WERI-Rb-1 (cell line): ENCODE results near the gene CPAMD8.

ENCODE experiments used
- DNase-seq: peaks from one replicate; pipeline ENCODE4 v3.0.0-alpha.2; 2020
- H3K27ac ChIP-seq: fragments of 250-450 bp; sonication (Bioruptor Pico); 2 replicates; pipeline ENCODE4 v1.5.1; 2020; ENCODE audit warnings: mild to moderate bottlenecking, moderate library complexity
- H3K27me3 ChIP-seq: fragments of 250-450 bp; sonication (Bioruptor Pico); 2 replicates; pipeline ENCODE4 v1.5.1; 2021; ENCODE audit warnings: mild to moderate bottlenecking, low read depth, moderate library complexity; ENCODE audit not compliant: insufficient read depth, severe bottlenecking
- H3K36me3 ChIP-seq: fragments of 250-450 bp; sonication (Bioruptor Pico); 2 replicates; pipeline ENCODE4 v1.5.1; 2020; ENCODE audit warnings: mild to moderate bottlenecking, moderate library complexity
- H3K4me3 ChIP-seq: 2 replicates; pipeline ENCODE4 v1.5.1; 2011; ENCODE audit warnings: low read depth, mild to moderate bottlenecking, control low read depth, low read length
- H3K9me3 ChIP-seq: fragments of 250-450 bp; sonication (Bioruptor Pico); 2 replicates; pipeline ENCODE4 v1.5.1; 2021; ENCODE audit warnings: mild to moderate bottlenecking, moderate library complexity; ENCODE audit not compliant: severe bottlenecking
- TF ChIP-seq, protein P1 (sequence below): IDR thresholded peaks from 2 replicates; pipeline ENCODE4 v1.5.1; 2011; ENCODE audit warnings: low read depth, mild to moderate bottlenecking, control low read depth, inconsistent platforms, low read length

The CPAMD8 gene

DNA sequence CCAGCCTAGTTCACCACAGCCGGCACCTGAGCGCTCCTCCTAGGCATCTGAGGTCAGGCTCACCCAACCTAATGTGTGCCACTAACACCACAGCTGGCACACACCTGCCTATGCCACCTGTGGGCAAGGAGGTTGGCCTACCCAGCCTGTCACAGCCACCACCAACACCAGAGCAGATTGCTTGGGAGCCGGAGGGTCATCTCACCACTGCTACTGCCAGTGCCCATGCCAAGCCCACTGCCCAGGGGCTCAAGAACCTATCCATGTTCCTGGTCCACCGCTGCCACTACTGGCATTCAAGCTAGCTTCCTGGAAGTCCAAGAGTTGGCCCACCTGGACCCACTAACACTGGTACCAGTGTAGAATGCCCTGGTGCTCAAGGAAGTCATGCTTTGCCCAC is 95.3 kb downstream of the CPAMD8 start:
- Histone ChIP-seq H3K36me3 (no peaks in the 10 kb centered on the region), H3K9me3 (peaks cover 17% of the 10 kb centered on the region), H3K27ac (no peak overlapping the region), H3K4me3 (no peak overlapping the region), H3K27me3 (peaks cover 4% of the 10 kb centered on the region)
- no peak for DNase-seq
- TF ChIP-seq, protein P1, sequence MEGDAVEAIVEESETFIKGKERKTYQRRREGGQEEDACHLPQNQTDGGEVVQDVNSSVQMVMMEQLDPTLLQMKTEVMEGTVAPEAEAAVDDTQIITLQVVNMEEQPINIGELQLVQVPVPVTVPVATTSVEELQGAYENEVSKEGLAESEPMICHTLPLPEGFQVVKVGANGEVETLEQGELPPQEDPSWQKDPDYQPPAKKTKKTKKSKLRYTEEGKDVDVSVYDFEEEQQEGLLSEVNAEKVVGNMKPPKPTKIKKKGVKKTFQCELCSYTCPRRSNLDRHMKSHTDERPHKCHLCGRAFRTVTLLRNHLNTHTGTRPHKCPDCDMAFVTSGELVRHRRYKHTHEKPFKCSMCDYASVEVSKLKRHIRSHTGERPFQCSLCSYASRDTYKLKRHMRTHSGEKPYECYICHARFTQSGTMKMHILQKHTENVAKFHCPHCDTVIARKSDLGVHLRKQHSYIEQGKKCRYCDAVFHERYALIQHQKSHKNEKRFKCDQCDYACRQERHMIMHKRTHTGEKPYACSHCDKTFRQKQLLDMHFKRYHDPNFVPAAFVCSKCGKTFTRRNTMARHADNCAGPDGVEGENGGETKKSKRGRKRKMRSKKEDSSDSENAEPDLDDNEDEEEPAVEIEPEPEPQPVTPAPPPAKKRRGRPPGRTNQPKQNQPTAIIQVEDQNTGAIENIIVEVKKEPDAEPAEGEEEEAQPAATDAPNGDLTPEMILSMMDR, result no peak

GRCh38 chr19:16930753-16931152 is 95.9 kb downstream of the CPAMD8 start:
- DNase-seq, result no peak
- Histone ChIP-seq H3K36me3 (no peaks in the 10 kb centered on the region), H3K9me3 (peaks cover 17% of the 10 kb centered on the region), H3K27ac (no peak overlapping the region), H3K4me3 (no peak overlapping the region), H3K27me3 (peaks cover 4% of the 10 kb centered on the region)
- TF ChIP-seq, protein P1, result no peak

DNA sequence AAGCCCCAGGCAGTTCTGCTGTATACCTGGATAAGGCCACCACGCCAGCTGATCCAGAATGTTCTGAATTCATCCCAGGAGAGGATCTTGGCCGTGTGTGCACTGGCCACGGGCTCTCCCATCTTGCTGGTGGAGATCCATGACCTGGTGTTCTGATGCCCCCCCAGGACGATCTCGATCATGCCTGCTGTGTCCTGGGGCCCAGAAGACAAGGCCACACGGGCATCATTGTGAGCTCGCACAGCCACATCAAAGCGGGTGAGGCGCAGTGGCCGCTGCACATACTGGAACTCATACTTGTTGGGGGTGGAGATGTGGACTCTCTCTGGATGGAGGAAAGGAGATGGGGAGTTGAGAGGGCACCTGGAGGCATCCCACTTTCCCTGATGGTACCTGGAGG is 97.7 kb downstream of the CPAMD8 start:
- Histone ChIP-seq H3K27me3 (no peaks in the 10 kb centered on the region), H3K9me3 (peaks cover 13% of the 10 kb centered on the region), H3K4me3 (no peak overlapping the region), H3K27ac (no peak overlapping the region), H3K36me3 (no peaks in the 10 kb centered on the region)
- TF ChIP-seq, protein P1, result no peak
- DNase-seq, result no peak

- no peak for DNase-seq
- Histone ChIP-seq H3K9me3 (peaks cover 13% of the 10 kb centered on the region), H3K27me3 (no peaks in the 10 kb centered on the region), H3K4me3 (no peak overlapping the region), H3K27ac (no peak overlapping the region), H3K36me3 (no peaks in the 10 kb centered on the region)
- TF ChIP-seq, protein P1, result no peak
Observed at GRCh38 chr19:16928351-16928750, 98.3 kb downstream of the CPAMD8 start.

- H3K36me3 ChIP-seq, result no peaks in the 10 kb centered on the region
- no peak for DNase-seq
- H3K27ac ChIP-seq, result no peak overlapping the region
- H3K27me3 ChIP-seq, result no peaks in the 10 kb centered on the region
- no peak overlapping the region for H3K4me3 ChIP-seq
- TF ChIP-seq, protein P1, result no peak
- H3K9me3 ChIP-seq, result peaks cover 13% of the 10 kb centered on the region
Observed at GRCh38 chr19:16927883-16928282, 98.7 kb downstream of the CPAMD8 start.

DNA sequence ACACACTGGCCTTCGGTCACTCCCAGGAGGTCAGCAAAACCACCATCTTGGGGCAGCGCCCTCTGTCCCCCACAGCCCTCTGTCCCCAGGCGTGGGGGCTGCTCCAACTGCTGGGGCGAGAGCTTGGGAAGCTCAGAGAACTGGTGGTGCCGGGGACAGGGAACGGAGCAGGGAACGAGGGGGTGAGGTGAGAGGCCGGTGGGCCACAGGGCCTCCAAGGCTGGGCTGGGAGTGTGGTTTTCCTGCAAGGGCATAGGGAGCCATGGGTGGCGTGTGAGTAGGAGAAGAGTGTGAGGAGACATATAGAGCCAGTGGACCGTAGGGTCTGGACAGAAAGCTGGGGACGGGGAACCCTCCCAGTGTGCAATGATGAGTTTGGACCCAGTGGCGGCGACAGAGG is 103.7 kb downstream of the CPAMD8 start:
- Histone ChIP-seq H3K9me3 (peaks cover 9% of the 10 kb centered on the region), H3K27me3 (no peaks in the 10 kb centered on the region), H3K36me3 (no peaks in the 10 kb centered on the region), H3K4me3 (no peak overlapping the region), H3K27ac (no peak overlapping the region)
- TF ChIP-seq, protein P1, result no peak
- no peak for DNase-seq
